CD4-positive, alpha-beta T cell (primary cell): Measurements from ENCODE around the gene WWOX. TPM values are rescaled to one million over a fixed set of nuclear protein-coding genes. Genes with fewer than 3 reads are reported as not detected.

Experiments
- ATAC-seq: fragments of 200-7000 bp; cut with Tn5 transposase; one replicate; pipeline ENCODE4 v1.10.0; 2022; ENCODE audit warnings: mild to moderate bottlenecking; ENCODE audit not compliant: poor library complexity
- CTCF ChIA-PET: fragments of 350-600 bp; sonication (Branson Sonifier 250); formaldehyde crosslinking; loops from one replicate; lab custom pipeline; 2021; ENCODE audit warnings: antibody characterized with exemption, inconsistent platforms; lab: Charles Lee
- POLR2A ChIA-PET: fragments of 350-600 bp; sonication (Branson Sonifier 250); formaldehyde crosslinking; loops from one replicate; lab custom pipeline; 2021; ENCODE audit warnings: antibody characterized with exemption, inconsistent platforms; lab: Charles Lee
- DNase-seq, 14 experiments: peaks; one replicate each; pipeline ENCODE4 v3.0.0-alpha.2; 2013 to 2020; ENCODE audit warnings: mixed read lengths in 2 of 14
- H3K27ac ChIP-seq, 2 donors: one replicate each; pipeline versions ENCODE4 v1.5.1 to v1.7.0; 2013; ENCODE audit warnings: low read length in 2 of 2, low read depth in 1 of 2, mild to moderate bottlenecking in 1 of 2
- H3K27me3 ChIP-seq, 2 experiments: 1 replicate in 1 of 2; 2 replicates in 1 of 2; pipeline versions ENCODE4 v1.6.1 to v1.7.0; 2013; ENCODE audit warnings: low read length in 2 of 2, control low read depth in 1 of 2, mild to moderate bottlenecking in 1 of 2, moderate library complexity in 1 of 2; ENCODE audit not compliant: insufficient read depth in 2 of 2, control insufficient read depth in 1 of 2
- H3K36me3 ChIP-seq: one replicate; pipeline ENCODE4 v1.6.1; 2013; ENCODE audit warnings: low read length, control low read depth; ENCODE audit not compliant: insufficient read depth
- H3K4me1 ChIP-seq: one replicate; pipeline ENCODE4 v1.6.1; 2013; ENCODE audit warnings: low read length, control low read depth; ENCODE audit not compliant: insufficient read depth
- H3K4me3 ChIP-seq: one replicate; pipeline ENCODE4 v1.5.1; 2013; ENCODE audit warnings: mild to moderate bottlenecking, low read length, moderate library complexity
- H3K9me3 ChIP-seq, 2 experiments: 1 replicate in 1 of 2; 2 replicates in 1 of 2; pipeline versions ENCODE4 v1.6.1 to v1.7.0; 2013; ENCODE audit warnings: low read length in 2 of 2, mild to moderate bottlenecking in 2 of 2, control low read depth in 1 of 2, moderate library complexity in 1 of 2; ENCODE audit not compliant: control insufficient read depth in 1 of 2, insufficient read depth in 1 of 2
- H3K27ac Mint-ChIP-seq: one replicate; pipeline ENCODE4 v1.8.0; 2020; ENCODE audit warnings: mixed read lengths
- H3K27me3 Mint-ChIP-seq: one replicate; pipeline ENCODE4 v1.8.0; 2021; ENCODE audit warnings: mixed read lengths
- H3K36me3 Mint-ChIP-seq: one replicate; pipeline ENCODE4 v1.8.0; 2021; ENCODE audit warnings: low read depth, mixed read lengths
- H3K4me1 Mint-ChIP-seq: one replicate; pipeline ENCODE4 v1.8.0; 2021; ENCODE audit warnings: low read depth, mixed read lengths
- H3K4me3 Mint-ChIP-seq: one replicate; pipeline ENCODE4 v1.8.0; 2020; ENCODE audit warnings: mild to moderate bottlenecking, mixed read lengths
- H3K9me3 Mint-ChIP-seq: one replicate; pipeline ENCODE4 v1.8.0; 2020; ENCODE audit warnings: mixed read lengths
- CTCF ChIP-seq: fragments of 200-600 bp; IDR thresholded peaks from one replicate; pipeline ENCODE4 v1.8.0; 2022; ENCODE audit warnings: antibody characterized with exemption, mild to moderate bottlenecking
- intact Hi-C, 2 experiments: fragments of 100-400 bp; cut with DNase I in 1 of 2; cut with micrococcal nuclease in 1 of 2; formaldehyde crosslinking; loops; one replicate each; pipeline versions ENCODE4 v1.15.1 to v1.9.0; 2023 to 2025; cut with DNase I, micrococcal nuclease
- total RNA-seq, 174 experiments: library from RNA in 2 of 174; stranded (reverse) in 2 of 174; gene quantifications; one replicate each; pipeline ENCODE4 v1.2.3 and lab custom pipeline; 2021 to 2026

Gene WWOX
- total RNA-seq, 2 experiments from 2014 or later, result 19.3 to 21.7 TPM

DNA sequence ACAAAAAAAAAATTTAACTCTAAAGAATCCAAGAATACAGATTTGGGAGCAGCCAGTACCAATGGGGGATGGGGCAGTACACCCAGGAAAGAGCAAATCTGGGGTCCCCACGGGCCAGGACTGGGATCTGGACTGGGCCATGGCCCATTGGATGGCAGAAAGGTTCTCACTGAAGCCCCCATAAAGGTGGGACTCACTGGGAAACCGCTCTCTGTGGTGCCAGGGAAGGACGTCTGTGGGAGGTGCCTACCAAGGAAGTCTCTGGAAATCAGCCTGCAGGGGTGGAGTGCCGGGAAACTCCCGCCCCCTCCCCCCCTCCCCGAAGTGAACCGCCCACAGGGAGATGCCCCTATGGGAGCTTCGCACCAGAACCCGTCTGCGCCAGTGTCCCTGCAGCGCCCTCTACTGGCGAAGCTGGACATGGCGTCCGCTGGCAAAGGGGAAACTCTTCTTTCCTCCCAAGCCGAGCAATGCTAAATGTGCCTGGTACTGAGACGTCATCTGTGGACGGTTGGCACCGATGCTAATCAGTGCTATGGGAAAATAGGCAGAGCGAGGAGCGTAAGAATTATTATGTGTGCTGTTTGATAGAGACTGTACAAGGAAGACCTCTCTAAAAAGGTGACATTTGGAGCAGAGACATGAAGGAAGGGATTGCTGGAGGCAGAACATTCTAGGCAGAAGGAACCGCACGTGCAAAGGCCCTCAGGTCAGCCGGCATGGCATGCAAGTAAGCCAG is 671.1 kb downstream of the WWOX start:
- ChIA-PET POLR2A (interaction anchor here (0.6 kb wide), 1 partner anchor 21 kb away, joined by 3 read pairs; no protein-coding TSS in a partner anchor), CTCF (interaction anchor here (0.6 to 1.6 kb wide), 16 partner anchors 9 to 869 kb away, joined by 3 to 13 read pairs (median 3); partner anchors contain the start of gene MAF)
- ATAC-seq, result peak; percentile 78
- Histone ChIP-seq H3K9me3 (no peaks in the 10 kb centered on the region), H3K36me3 (no peaks in the 10 kb centered on the region), H3K27ac (peak overlapping the region in 1 of 2 donors; percentile 11), H3K27me3 (no peaks in the 10 kb centered on the region), H3K4me3 (no peak overlapping the region), H3K4me1 (peaks cover 30% of the 10 kb centered on the region)
- Mint-ChIP-seq H3K4me1 (peaks cover 21% of the 10 kb centered on the region), H3K36me3 (no peaks in the 10 kb centered on the region), H3K27me3 (peaks cover 5% of the 10 kb centered on the region), H3K9me3 (no peaks in the 10 kb centered on the region), H3K4me3 (no peak overlapping the region), H3K27ac (no peak overlapping the region)
- peak; percentile 63 to 90 (median 80) for DNase-seq
- peak; percentile 82 for TF ChIP-seq CTCF
- intact Hi-C loops, result loop anchor here (1.0 to 10.0 kb wide), 6 partner anchors 65 to 1697 kb away; partner anchors contain the start of gene MAF (in 1 of the 2)

DNA sequence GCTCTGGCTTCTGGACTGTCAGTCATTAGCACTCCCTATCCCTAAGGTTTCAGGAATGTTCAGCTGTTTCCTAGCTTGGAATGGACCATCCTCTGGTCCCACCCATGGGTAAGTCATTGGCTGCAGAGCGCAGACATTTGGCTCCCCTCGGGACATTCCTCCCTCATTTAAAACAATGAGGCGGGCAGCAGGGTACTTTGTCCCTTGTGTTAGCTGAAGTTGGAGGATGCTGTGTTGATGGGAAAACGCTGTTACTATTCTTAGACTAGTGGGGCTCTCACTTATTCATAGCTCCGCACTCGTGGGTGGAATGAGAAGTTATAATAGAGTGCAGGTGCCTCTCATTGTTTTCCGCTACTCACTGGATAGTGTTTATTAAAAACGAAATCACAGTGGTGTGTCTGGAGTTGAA is 673.8 kb downstream of the WWOX start:
- Histone ChIP-seq H3K27ac (no peak overlapping the region), H3K36me3 (no peaks in the 10 kb centered on the region), H3K4me1 (peaks cover 26% of the 10 kb centered on the region), H3K27me3 (no peaks in the 10 kb centered on the region), H3K4me3 (no peak overlapping the region), H3K9me3 (no peaks in the 10 kb centered on the region)
- CTCF ChIA-PET, result no interaction called here
- H3K36me3 Mint-ChIP-seq, result no peaks in the 10 kb centered on the region
- POLR2A ChIA-PET, result no interaction called here
- intact Hi-C loops, result loop anchor here (5.0 to 10.0 kb wide), 2 partner anchors 832 to 1694 kb away; partner anchors contain the start of gene MAF (in 1 of the 2)
- H3K9me3 Mint-ChIP-seq, result no peaks in the 10 kb centered on the region
- H3K4me3 Mint-ChIP-seq, result peak overlapping the region; percentile 6
- H3K27ac Mint-ChIP-seq, result no peak overlapping the region
- peaks cover 19% of the 10 kb centered on the region for H3K4me1 Mint-ChIP-seq
- ATAC-seq (no peak), DNase-seq (no peak)
- no peak for TF ChIP-seq CTCF
- H3K27me3 Mint-ChIP-seq, result peaks cover 5% of the 10 kb centered on the region

DNA sequence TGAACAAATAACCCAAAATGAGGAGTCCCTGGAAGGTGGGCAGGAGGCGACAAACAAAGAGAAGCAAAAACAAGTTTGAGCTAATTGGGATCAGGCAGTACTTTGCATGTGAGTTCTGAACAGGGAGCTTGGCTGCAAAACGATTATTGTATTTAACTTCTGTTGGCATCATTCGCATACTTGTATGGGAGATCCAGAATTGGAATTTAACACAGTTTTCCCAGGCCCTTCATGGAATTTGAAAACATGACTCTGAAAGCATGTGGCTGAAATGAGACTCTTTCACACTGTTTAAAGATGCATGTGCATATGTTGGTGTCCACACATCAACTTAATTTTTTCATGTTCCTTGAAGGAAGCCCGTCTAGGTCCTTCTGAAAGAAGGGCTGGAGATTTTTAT is 674.3 kb downstream of the WWOX start:
- Histone ChIP-seq H3K4me1 (peaks cover 26% of the 10 kb centered on the region), H3K27me3 (no peaks in the 10 kb centered on the region), H3K27ac (no peak overlapping the region), H3K9me3 (no peaks in the 10 kb centered on the region), H3K36me3 (no peaks in the 10 kb centered on the region), H3K4me3 (no peak overlapping the region)
- H3K9me3 Mint-ChIP-seq, result no peaks in the 10 kb centered on the region
- H3K4me1 Mint-ChIP-seq, result peaks cover 21% of the 10 kb centered on the region
- no peak for TF ChIP-seq CTCF
- POLR2A ChIA-PET, result no interaction called here
- H3K4me3 Mint-ChIP-seq, result peak overlapping the region; percentile 6
- ATAC-seq (no peak), DNase-seq (no peak)
- intact Hi-C loops, result loop anchor here (5.0 to 10.0 kb wide), 2 partner anchors 831 to 1694 kb away; partner anchors contain the start of gene MAF (in 1 of the 2)
- no peak overlapping the region for H3K27ac Mint-ChIP-seq
- H3K27me3 Mint-ChIP-seq, result peaks cover 5% of the 10 kb centered on the region
- no peaks in the 10 kb centered on the region for H3K36me3 Mint-ChIP-seq
- CTCF ChIA-PET, result no interaction called here
